ENCODE measurements around the gene ATP11A.

ATP11A gene

GRCh38 chr13:112818040-112818697 is 128.3 kb downstream of the ATP11A start:
- Histone ChIP-seq H3K4me1 (ENCODE audit: control insufficient read depth, low read depth, low read length) (no peaks in the 10 kb centered on the region), H3K27me3 (ENCODE audit: control insufficient read depth, insufficient read depth, low read length) (no peaks in the 10 kb centered on the region), H3K9me3 (ENCODE audit: control insufficient read depth, low read depth, low read length) (peaks cover 4% of the 10 kb centered on the region), H3K36me3 (ENCODE audit: control insufficient read depth, low read depth, low read length) (peaks cover 34% of the 10 kb centered on the region), H3K9ac (ENCODE audit: low read length) (no peak overlapping the region), H3K27ac (ENCODE audit: low read length) (no peak overlapping the region), H3K4me3 (ENCODE audit: low read length) (no peak overlapping the region)

DNA sequence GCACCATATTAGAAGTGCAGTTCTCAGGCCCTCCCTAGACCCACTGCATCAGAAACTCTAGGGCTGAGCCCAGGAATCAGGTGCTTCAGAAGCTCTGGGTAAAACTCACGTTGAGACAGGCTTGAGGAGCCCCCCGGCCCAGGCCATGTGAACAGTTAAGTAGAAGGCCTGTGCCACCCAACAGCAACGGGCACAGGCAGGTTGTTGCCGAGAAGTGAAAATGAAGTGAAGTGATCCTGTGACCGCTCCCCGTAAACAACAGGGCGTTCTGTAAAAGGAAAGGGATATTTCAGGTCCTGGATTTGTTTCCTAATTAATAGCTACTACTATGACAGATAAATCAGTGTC is 128.8 kb downstream of the ATP11A start:
- peaks cover 37% of the 10 kb centered on the region for H3K36me3 ChIP-seq (ENCODE audit: control insufficient read depth, low read depth, low read length)
- peaks cover 4% of the 10 kb centered on the region for H3K9me3 ChIP-seq (ENCODE audit: control insufficient read depth, low read depth, low read length)
- no peak overlapping the region for H3K9ac ChIP-seq (ENCODE audit: low read length)
- no peak overlapping the region for H3K27ac ChIP-seq (ENCODE audit: low read length)
- no peaks in the 10 kb centered on the region for H3K4me1 ChIP-seq (ENCODE audit: control insufficient read depth, low read depth, low read length)
- no peaks in the 10 kb centered on the region for H3K27me3 ChIP-seq (ENCODE audit: control insufficient read depth, insufficient read depth, low read length)
- H3K4me3 ChIP-seq (ENCODE audit: low read length), result no peak overlapping the region

DNA sequence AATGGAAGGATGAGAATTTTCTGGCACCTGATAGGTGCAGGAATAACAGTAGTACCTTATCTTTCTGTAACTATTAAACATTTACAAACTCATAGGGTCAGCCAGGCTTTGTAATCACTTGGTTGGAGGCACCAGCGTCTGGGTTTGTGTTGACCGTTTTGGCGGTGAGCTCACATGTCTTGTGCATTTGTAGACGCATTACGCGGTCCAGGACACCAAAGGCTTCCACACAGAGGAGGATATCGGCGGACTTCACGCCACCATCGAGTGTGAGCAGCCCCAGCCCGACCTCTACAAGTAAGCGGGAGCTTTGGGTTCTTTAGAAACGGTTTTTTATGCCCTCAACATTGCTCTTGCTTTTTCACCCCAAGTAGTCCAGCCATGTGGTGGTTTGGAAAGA is 129.3 kb downstream of the ATP11A start:
- H3K9me3 ChIP-seq (ENCODE audit: control insufficient read depth, low read depth, low read length), result peaks cover 4% of the 10 kb centered on the region
- no peak overlapping the region for H3K9ac ChIP-seq (ENCODE audit: low read length)
- H3K4me3 ChIP-seq (ENCODE audit: low read length), result no peak overlapping the region
- H3K4me1 ChIP-seq (ENCODE audit: control insufficient read depth, low read depth, low read length), result no peaks in the 10 kb centered on the region
- H3K27ac ChIP-seq (ENCODE audit: low read length), result no peak overlapping the region
- H3K27me3 ChIP-seq (ENCODE audit: control insufficient read depth, insufficient read depth, low read length), result no peaks in the 10 kb centered on the region
- H3K36me3 ChIP-seq (ENCODE audit: control insufficient read depth, low read depth, low read length), result peaks cover 38% of the 10 kb centered on the region

- Histone ChIP-seq H3K4me1 (ENCODE audit: control insufficient read depth, low read depth, low read length) (no peaks in the 10 kb centered on the region), H3K4me3 (ENCODE audit: low read length) (no peak overlapping the region), H3K9ac (ENCODE audit: low read length) (no peak overlapping the region), H3K9me3 (ENCODE audit: control insufficient read depth, low read depth, low read length) (peaks cover 4% of the 10 kb centered on the region), H3K27ac (ENCODE audit: low read length) (no peak overlapping the region), H3K27me3 (ENCODE audit: control insufficient read depth, insufficient read depth, low read length) (no peaks in the 10 kb centered on the region), H3K36me3 (ENCODE audit: control insufficient read depth, low read depth, low read length) (peaks cover 38% of the 10 kb centered on the region)
These were observed 130.0 kb downstream of the ATP11A start for GRCh38 chr13:112819816-112820215.

DNA sequence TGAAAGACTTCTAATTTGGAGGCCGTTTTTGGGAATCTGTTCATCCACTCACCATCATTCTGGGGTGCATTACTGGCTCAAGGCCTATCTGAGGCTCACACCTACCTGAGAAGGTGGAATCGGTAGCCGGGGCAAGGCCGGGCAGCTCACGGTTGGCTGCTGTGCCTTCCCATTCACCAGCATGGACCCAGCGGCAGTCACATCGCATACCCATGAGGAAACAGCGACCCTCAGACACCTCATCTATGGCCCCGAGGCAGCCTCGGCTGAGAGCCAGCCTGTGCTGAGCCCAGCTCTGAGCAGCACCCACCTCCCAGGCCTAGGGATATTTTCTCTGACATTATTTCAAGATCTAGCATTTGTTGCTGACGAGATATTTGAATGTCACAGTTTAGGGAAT is 130.5 kb downstream of the ATP11A start:
- Histone ChIP-seq H3K9ac (ENCODE audit: low read length) (no peak overlapping the region), H3K9me3 (ENCODE audit: control insufficient read depth, low read depth, low read length) (peaks cover 4% of the 10 kb centered on the region), H3K4me3 (ENCODE audit: low read length) (no peak overlapping the region), H3K36me3 (ENCODE audit: control insufficient read depth, low read depth, low read length) (peaks cover 39% of the 10 kb centered on the region), H3K4me1 (ENCODE audit: control insufficient read depth, low read depth, low read length) (no peaks in the 10 kb centered on the region), H3K27ac (ENCODE audit: low read length) (no peak overlapping the region), H3K27me3 (ENCODE audit: control insufficient read depth, insufficient read depth, low read length) (no peaks in the 10 kb centered on the region)

- Histone ChIP-seq H3K27ac (ENCODE audit: low read length) (no peak overlapping the region), H3K36me3 (ENCODE audit: control insufficient read depth, low read depth, low read length) (peaks cover 45% of the 10 kb centered on the region), H3K27me3 (ENCODE audit: control insufficient read depth, insufficient read depth, low read length) (no peaks in the 10 kb centered on the region)
These were observed 131.7 kb downstream of the ATP11A start for GRCh38 chr13:112821340-112822055.

DNA sequence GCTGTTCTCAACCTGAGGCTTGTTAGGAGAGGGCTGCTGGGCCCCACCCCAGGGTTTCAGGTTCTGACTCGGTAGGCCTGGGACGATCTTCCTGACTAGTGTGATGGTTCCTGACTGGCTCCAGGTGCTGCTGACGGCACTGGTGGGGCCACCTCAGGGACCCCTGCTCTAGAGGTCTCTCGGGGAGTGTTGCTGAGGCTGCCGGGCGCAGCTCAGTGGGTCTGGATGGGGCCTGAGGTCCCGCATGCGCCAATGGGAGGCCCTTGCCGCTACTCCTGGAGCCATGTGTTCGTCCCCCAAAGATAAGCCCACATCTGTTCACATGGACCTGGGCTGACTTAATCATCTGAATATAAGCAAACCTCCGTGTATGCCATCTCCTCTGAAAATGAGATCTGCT is 133.0 kb downstream of the ATP11A start:
- H3K36me3 ChIP-seq (ENCODE audit: control insufficient read depth, low read depth, low read length), result peaks cover 45% of the 10 kb centered on the region

More at GRCh38 chr13:112821340-112822055, 131.7 kb downstream of the ATP11A start:
- Histone ChIP-seq H3K4me1 (ENCODE audit: control insufficient read depth, low read depth, low read length) (no peaks in the 10 kb centered on the region), H3K9ac (ENCODE audit: low read length) (no peak overlapping the region), H3K9me3 (ENCODE audit: control insufficient read depth, low read depth, low read length) (peaks cover 4% of the 10 kb centered on the region), H3K4me3 (ENCODE audit: low read length) (no peak overlapping the region)

GRCh38 chr13:112824429-112824828 is 134.6 kb downstream of the ATP11A start:
- peaks cover 39% of the 10 kb centered on the region for H3K36me3 ChIP-seq (ENCODE audit: control insufficient read depth, low read depth, low read length)
- H3K27me3 ChIP-seq (ENCODE audit: control insufficient read depth, insufficient read depth, low read length), result no peaks in the 10 kb centered on the region
- no peak overlapping the region for H3K9ac ChIP-seq (ENCODE audit: low read length)
- no peaks in the 10 kb centered on the region for H3K9me3 ChIP-seq (ENCODE audit: control insufficient read depth, low read depth, low read length)
- no peak overlapping the region for H3K4me3 ChIP-seq (ENCODE audit: low read length)
- H3K27ac ChIP-seq (ENCODE audit: low read length), result no peak overlapping the region
- no peaks in the 10 kb centered on the region for H3K4me1 ChIP-seq (ENCODE audit: control insufficient read depth, low read depth, low read length)

More for the DNA sequence above, 133.0 kb downstream of the ATP11A start:
- Histone ChIP-seq H3K4me1 (ENCODE audit: control insufficient read depth, low read depth, low read length) (no peaks in the 10 kb centered on the region), H3K9ac (ENCODE audit: low read length) (no peak overlapping the region), H3K4me3 (ENCODE audit: low read length) (no peak overlapping the region), H3K9me3 (ENCODE audit: control insufficient read depth, low read depth, low read length) (peaks cover under 1% of the 10 kb centered on the region), H3K27ac (ENCODE audit: low read length) (no peak overlapping the region), H3K27me3 (ENCODE audit: control insufficient read depth, insufficient read depth, low read length) (no peaks in the 10 kb centered on the region)

DNA sequence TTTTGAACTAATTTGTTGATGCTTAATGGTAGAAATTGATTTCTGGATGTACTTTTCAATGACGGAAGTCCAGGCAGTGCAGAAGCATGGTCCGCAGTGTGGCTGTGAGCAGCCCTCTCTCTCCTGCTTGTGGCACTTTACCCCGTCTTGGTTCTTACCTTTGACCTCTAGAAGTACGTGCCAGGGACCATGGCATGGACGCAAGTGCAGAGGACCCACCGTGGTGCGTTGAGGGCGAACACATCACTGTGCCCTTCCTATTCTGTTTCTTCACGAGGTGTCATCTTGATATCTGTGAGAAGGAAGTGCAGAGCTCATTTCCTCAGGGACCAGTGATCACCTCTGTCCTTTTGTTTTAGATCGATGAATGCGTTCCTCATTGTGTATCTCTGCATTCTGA is 135.2 kb downstream of the ATP11A start:
- Histone ChIP-seq H3K36me3 (ENCODE audit: control insufficient read depth, low read depth, low read length) (peaks cover 37% of the 10 kb centered on the region), H3K27ac (ENCODE audit: low read length) (no peak overlapping the region), H3K9ac (ENCODE audit: low read length) (no peak overlapping the region), H3K4me3 (ENCODE audit: low read length) (no peak overlapping the region), H3K4me1 (ENCODE audit: control insufficient read depth, low read depth, low read length) (no peaks in the 10 kb centered on the region), H3K27me3 (ENCODE audit: control insufficient read depth, insufficient read depth, low read length) (no peaks in the 10 kb centered on the region), H3K9me3 (ENCODE audit: control insufficient read depth, low read depth, low read length) (no peaks in the 10 kb centered on the region)

GRCh38 chr13:112825875-112826274 is 136.0 kb downstream of the ATP11A start:
- Histone ChIP-seq H3K9ac (ENCODE audit: low read length) (no peak overlapping the region), H3K9me3 (ENCODE audit: control insufficient read depth, low read depth, low read length) (no peaks in the 10 kb centered on the region), H3K4me1 (ENCODE audit: control insufficient read depth, low read depth, low read length) (no peaks in the 10 kb centered on the region), H3K27me3 (ENCODE audit: control insufficient read depth, insufficient read depth, low read length) (no peaks in the 10 kb centered on the region), H3K27ac (ENCODE audit: low read length) (no peak overlapping the region), H3K4me3 (ENCODE audit: low read length) (no peak overlapping the region), H3K36me3 (ENCODE audit: control insufficient read depth, low read depth, low read length) (peaks cover 32% of the 10 kb centered on the region)

DNA sequence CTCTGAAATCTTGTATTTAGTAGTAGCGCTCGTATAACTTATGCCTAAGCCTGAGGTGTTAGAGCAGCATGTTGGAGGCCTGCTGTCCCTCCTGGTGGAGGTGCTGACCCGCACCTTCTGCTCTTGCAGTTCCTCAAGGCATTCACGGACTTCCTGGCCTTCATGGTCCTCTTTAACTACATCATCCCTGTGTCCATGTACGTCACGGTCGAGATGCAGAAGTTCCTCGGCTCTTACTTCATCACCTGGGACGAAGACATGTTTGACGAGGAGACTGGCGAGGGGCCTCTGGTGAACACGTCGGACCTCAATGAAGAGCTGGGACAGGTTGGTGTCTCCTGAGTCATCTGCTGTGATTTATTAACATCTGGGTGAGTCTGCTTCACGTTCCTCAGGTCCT is 136.7 kb downstream of the ATP11A start:
- Histone ChIP-seq H3K4me3 (ENCODE audit: low read length) (no peak overlapping the region), H3K4me1 (ENCODE audit: control insufficient read depth, low read depth, low read length) (no peaks in the 10 kb centered on the region), H3K27ac (ENCODE audit: low read length) (no peak overlapping the region), H3K36me3 (ENCODE audit: control insufficient read depth, low read depth, low read length) (peaks cover 34% of the 10 kb centered on the region), H3K9ac (ENCODE audit: low read length) (no peak overlapping the region), H3K27me3 (ENCODE audit: control insufficient read depth, insufficient read depth, low read length) (no peaks in the 10 kb centered on the region), H3K9me3 (ENCODE audit: control insufficient read depth, low read depth, low read length) (no peaks in the 10 kb centered on the region)
